ENCODE measurements around the gene SEC24B.

The SEC24B gene

DNA sequence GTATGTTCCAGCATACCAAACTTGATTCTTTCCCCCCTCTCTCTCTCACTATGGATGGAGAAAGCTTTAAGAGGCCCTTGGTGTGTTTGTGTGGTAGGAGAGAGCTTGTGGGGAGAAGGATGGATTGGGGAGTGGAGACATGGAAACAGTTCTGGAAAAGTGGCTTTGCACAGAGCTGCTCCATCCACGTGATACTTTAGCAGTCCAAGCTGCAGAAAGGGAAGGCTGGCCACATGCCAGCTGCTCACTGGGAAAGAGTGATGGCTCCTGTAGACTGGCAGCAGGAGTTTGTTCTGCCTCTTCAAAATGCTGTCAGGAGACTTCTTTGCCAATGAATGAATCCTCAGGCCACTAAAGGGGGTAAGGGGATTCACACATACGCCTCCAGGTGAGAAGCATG, 21.7 kb upstream of the SEC24B start:
- TF ChIP-seq, protein P1, sequence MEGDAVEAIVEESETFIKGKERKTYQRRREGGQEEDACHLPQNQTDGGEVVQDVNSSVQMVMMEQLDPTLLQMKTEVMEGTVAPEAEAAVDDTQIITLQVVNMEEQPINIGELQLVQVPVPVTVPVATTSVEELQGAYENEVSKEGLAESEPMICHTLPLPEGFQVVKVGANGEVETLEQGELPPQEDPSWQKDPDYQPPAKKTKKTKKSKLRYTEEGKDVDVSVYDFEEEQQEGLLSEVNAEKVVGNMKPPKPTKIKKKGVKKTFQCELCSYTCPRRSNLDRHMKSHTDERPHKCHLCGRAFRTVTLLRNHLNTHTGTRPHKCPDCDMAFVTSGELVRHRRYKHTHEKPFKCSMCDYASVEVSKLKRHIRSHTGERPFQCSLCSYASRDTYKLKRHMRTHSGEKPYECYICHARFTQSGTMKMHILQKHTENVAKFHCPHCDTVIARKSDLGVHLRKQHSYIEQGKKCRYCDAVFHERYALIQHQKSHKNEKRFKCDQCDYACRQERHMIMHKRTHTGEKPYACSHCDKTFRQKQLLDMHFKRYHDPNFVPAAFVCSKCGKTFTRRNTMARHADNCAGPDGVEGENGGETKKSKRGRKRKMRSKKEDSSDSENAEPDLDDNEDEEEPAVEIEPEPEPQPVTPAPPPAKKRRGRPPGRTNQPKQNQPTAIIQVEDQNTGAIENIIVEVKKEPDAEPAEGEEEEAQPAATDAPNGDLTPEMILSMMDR (IDR thresholded peaks at IDR 0.05; ENCODE audit: extremely low read depth, insufficient read depth, missing control alignments) = no peak
- in situ Hi-C loops (cut with MboI; ENCODE audit: low pct_unique_long_range_greater_than_20kb, low sequenced_read_pairs, unreplicated experiment) = loop anchor here (25.0 kb wide), 1 partner anchor 575 kb away; no protein-coding TSS in a partner anchor
- no peak for DNase-seq (ENCODE audit: low spot score)

DNA sequence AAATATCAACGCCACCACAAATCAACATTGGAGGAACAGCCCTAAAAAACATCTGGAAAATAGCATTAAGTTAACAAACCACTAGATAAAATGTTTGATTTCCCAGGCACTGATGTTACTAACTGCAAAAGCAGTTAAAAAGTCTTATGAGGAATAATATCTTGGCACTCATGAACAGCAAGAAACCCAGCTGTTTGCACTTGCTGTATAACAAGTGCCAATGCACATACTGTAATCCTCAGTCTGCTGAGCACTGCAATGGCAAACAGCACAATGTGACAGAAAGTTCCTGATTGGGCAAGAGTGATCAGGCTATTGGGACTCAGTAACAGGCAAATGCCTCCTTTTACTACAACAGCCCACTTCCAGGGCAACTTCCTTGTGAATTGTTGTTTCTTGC, 20.8 kb upstream of the SEC24B start:
- no peak for DNase-seq (ENCODE audit: low spot score)
- TF ChIP-seq, protein P1 (IDR thresholded peaks at IDR 0.05; ENCODE audit: extremely low read depth, insufficient read depth, missing control alignments) = no peak
- in situ Hi-C loops (cut with MboI; ENCODE audit: low pct_unique_long_range_greater_than_20kb, low sequenced_read_pairs, unreplicated experiment) = loop anchor here (25.0 kb wide), 1 partner anchor 575 kb away; no protein-coding TSS in a partner anchor

DNA sequence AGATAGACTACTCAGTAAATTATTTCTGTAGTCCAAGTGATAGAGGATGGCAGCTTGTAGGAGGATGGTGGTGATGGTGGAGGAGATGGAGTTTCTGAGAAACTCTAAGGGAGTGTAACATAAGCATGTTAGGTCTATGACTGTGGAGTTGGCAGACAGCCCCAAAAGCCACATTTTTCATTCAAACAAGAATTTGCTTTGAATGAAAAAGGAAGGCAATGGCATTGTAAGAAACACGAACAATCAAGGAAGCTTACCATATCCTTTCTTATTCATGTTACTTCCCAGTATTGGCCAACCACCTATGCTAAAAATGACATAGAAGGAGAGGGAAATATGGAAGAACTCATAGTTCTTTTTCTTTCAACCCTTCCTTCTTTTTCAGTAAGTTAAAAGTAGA, 18.7 kb upstream of the SEC24B start:
- in situ Hi-C loops (cut with MboI; ENCODE audit: low pct_unique_long_range_greater_than_20kb, low sequenced_read_pairs, unreplicated experiment) = loop anchor here (25.0 kb wide), 1 partner anchor 578 kb away; no protein-coding TSS in a partner anchor
- TF ChIP-seq, protein P1 (IDR thresholded peaks at IDR 0.05; ENCODE audit: extremely low read depth, insufficient read depth, missing control alignments) = no peak
- DNase-seq (ENCODE audit: low spot score) = no peak

DNA sequence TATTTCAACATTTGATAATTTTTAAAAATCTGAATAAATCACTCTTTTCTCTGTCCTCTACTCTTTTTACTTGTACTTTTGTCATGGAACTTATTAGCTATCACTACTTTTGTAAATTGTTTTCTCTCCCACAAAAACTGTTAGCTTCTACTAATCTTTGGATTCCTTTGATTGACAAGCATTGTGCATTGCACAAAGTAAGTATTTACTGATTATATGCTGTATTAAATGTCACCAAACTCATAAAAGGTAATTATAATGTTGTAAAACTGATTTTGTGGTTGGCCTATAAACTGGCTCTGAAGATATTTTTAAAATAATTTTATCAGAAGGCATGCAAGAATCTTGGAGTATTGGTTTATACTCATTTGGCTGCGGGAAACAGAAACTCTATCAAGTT, 15.0 kb upstream of the SEC24B start:
- TF ChIP-seq, protein P1 (IDR thresholded peaks at IDR 0.05; ENCODE audit: extremely low read depth, insufficient read depth, missing control alignments) = no peak
- in situ Hi-C loops (cut with MboI; ENCODE audit: low pct_unique_long_range_greater_than_20kb, low sequenced_read_pairs, unreplicated experiment) = loop anchor here (25.0 kb wide), 1 partner anchor 581 kb away; no protein-coding TSS in a partner anchor
- DNase-seq (ENCODE audit: low spot score) = no peak

DNA sequence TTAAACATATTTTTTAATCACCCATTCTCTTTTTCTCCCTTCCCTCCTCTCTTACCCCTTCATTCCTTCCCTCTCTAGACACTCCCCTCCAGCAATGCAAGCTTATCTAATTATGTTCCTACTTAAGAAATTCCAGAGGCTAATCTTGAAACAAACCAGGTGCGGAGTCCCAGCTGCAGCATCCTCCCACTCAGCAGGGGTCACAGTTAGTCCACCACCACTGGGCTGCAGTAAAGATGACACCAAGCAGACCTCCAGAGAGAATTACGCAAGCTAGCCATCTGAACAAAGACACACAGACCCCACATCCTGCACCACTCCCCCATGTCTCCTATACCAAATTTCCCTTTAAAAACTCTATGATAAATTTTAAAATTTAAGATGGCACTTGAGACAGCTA, 13.9 kb upstream of the SEC24B start:
- TF ChIP-seq, protein P1 (IDR thresholded peaks at IDR 0.05; ENCODE audit: extremely low read depth, insufficient read depth, missing control alignments) = no peak
- in situ Hi-C loops (cut with MboI; ENCODE audit: low pct_unique_long_range_greater_than_20kb, low sequenced_read_pairs, unreplicated experiment) = loop anchor here (10.0 to 25.0 kb wide), 2 partner anchors 385 to 582 kb away; partner anchors contain the start of gene CFI
- DNase-seq (ENCODE audit: low spot score) = no peak

DNA sequence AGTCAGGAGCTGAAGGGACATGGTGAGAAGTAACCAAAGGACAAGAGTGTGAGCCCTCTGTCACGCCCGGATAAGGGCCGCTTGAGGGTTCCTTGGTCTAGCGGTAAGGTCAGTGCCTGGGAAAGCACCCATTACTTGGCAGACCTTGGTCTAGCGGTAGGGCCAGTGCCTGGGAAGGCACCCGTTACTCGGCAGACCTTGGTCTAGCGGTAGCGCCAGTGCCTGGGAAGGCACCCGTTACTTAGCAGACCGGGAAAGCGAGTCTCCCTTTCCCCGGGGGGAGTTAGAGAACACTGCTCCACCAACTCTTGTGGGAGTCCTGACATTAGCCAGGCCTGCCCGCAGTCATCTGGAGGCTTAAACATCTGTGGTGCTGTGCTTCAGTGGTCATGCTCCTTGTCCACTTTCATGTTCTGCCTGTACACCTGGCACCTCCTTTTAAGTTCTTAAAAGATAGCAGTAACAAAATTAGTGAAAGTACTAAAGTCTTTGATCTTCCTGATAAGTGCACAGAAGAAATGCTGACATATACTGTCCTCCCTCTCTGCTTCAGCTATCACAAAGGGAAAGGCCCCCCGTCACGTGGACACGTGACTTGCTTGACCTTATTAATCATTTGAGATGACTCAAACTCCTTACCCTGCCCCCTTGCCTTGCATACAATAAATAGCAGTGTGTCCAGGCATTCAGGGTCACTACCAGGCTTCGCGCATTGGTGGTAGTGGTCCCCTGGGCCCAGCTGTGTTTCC, 9.3 kb upstream of the SEC24B start:
- no peak for DNase-seq (ENCODE audit: low spot score)
- in situ Hi-C loops (cut with MboI; ENCODE audit: low pct_unique_long_range_greater_than_20kb, low sequenced_read_pairs, unreplicated experiment) = loop anchor here (10.0 to 25.0 kb wide), 2 partner anchors 381 to 587 kb away; partner anchors contain the start of gene CFI
- TF ChIP-seq, protein P1 (IDR thresholded peaks at IDR 0.05; ENCODE audit: extremely low read depth, insufficient read depth, missing control alignments) = no peak

Data from GM13977 (cell line).